Neural crest cell (in vitro differentiated cells): ENCODE measurements around the gene KCNJ11. TPM values are rescaled to one million over a fixed set of nuclear protein-coding genes. Genes with fewer than 3 reads are reported as not detected.

Source experiments
- DNase-seq: peaks from one replicate; pipeline ENCODE4 v3.0.0; 2021; ENCODE audit warnings: low read depth, mixed read lengths, low spot score
- H3K27ac Mint-ChIP-seq: one replicate; pipeline ENCODE4 v1.8.0; 2021; ENCODE audit warnings: mild to moderate bottlenecking, mixed read lengths; ENCODE audit not compliant: unreplicated experiment
- H3K27me3 Mint-ChIP-seq: 2 replicates; pipeline ENCODE4 v1.8.0; 2021; ENCODE audit warnings: low read depth, mild to moderate bottlenecking, mixed read lengths
- H3K36me3 Mint-ChIP-seq: 2 replicates; pipeline ENCODE4 v1.8.0; 2021; ENCODE audit warnings: low read depth, mild to moderate bottlenecking, mixed read lengths
- H3K4me1 Mint-ChIP-seq: 2 replicates; pipeline ENCODE4 v1.8.0; 2021; ENCODE audit warnings: mixed read lengths
- H3K4me3 Mint-ChIP-seq: one replicate; pipeline ENCODE4 v1.8.0; 2021; ENCODE audit warnings: mild to moderate bottlenecking, mixed read lengths
- H3K9me3 Mint-ChIP-seq: 2 replicates; pipeline ENCODE4 v1.8.0; 2021; ENCODE audit warnings: mixed read lengths
- CTCF ChIP-seq: fragments of 200-600 bp; sonication (generic); conservative IDR thresholded peaks from 2 replicates; pipeline ENCODE4 v1.5.0; 2021; ENCODE audit warnings: antibody characterized with exemption, mild to moderate bottlenecking
- long read RNA-seq: library from polyadenylated mRNA; unstranded; transcript quantifications from one replicate; pipeline ENCODE4 v2.0.0, GENCODE V29; 2020
- total RNA-seq: library from RNA; stranded (reverse); gene quantifications from 2 replicates; pipeline ENCODE4 v1.2.1, GENCODE V29; 2021

Gene KCNJ11
- total RNA-seq, result 2.3 TPM in 2 replicates
- long read RNA-seq, result 0 reads

- DNase-seq, result no peak
- Mint-ChIP-seq H3K27me3 (peaks cover 13% of the 10 kb centered on the region), H3K36me3 (no peaks in the 10 kb centered on the region), H3K9me3 (no peaks in the 10 kb centered on the region), H3K4me1 (peaks cover 5% of the 10 kb centered on the region), H3K4me3 (peak within 1 kb of the TSS; percentile 84), H3K27ac (no peak within 1 kb of the TSS)
- TF ChIP-seq CTCF, result no peak
Observed at GRCh38 chr11:17388609-17389210, at the start of gene KCNJ11. Gene KCNJ11 (minus strand): TSS chr11:17388659. CDS start chr11:17388091, 568 bp downstream.

- H3K9me3 Mint-ChIP-seq, result peaks cover 3% of the 10 kb centered on the region
- H3K27me3 Mint-ChIP-seq, result no peaks in the 10 kb centered on the region
- TF ChIP-seq CTCF, result no peak
- H3K27ac Mint-ChIP-seq, result no peak overlapping the region
- H3K4me3 Mint-ChIP-seq, result no peak overlapping the region
- H3K4me1 Mint-ChIP-seq, result peaks cover 55% of the 10 kb centered on the region
- DNase-seq, result no peak
- H3K36me3 Mint-ChIP-seq, result peaks cover 5% of the 10 kb centered on the region
Observed at GRCh38 chr11:17437366-17437765, 48.9 kb upstream of the KCNJ11 start.

- Mint-ChIP-seq H3K4me1 (peaks cover 65% of the 10 kb centered on the region), H3K4me3 (no peak overlapping the region), H3K27me3 (no peaks in the 10 kb centered on the region), H3K27ac (no peak overlapping the region), H3K36me3 (no peaks in the 10 kb centered on the region), H3K9me3 (no peaks in the 10 kb centered on the region)
- DNase-seq, result no peak
- TF ChIP-seq CTCF, result no peak
Observed at GRCh38 chr11:17434108-17434507, 45.6 kb upstream of the KCNJ11 start.

- peaks cover 59% of the 10 kb centered on the region for H3K4me1 Mint-ChIP-seq
- no peak overlapping the region for H3K27ac Mint-ChIP-seq
- no peaks in the 10 kb centered on the region for H3K9me3 Mint-ChIP-seq
- H3K4me3 Mint-ChIP-seq, result peak overlapping the region; percentile 12
- H3K36me3 Mint-ChIP-seq, result no peaks in the 10 kb centered on the region
- no peak for TF ChIP-seq CTCF
- H3K27me3 Mint-ChIP-seq, result no peaks in the 10 kb centered on the region
- DNase-seq, result no peak
Observed at GRCh38 chr11:17432002-17432401, 43.5 kb upstream of the KCNJ11 start.

- H3K4me1 Mint-ChIP-seq, result peaks cover 54% of the 10 kb centered on the region
- TF ChIP-seq CTCF, result no peak
- no peak overlapping the region for H3K4me3 Mint-ChIP-seq
- DNase-seq, result no peak
- H3K36me3 Mint-ChIP-seq, result no peaks in the 10 kb centered on the region
- H3K9me3 Mint-ChIP-seq, result no peaks in the 10 kb centered on the region
- no peaks in the 10 kb centered on the region for H3K27me3 Mint-ChIP-seq
- H3K27ac Mint-ChIP-seq, result peak overlapping the region; percentile 16
Observed at GRCh38 chr11:17431139-17431538, 42.7 kb upstream of the KCNJ11 start.
